GM21360 (cell line): Measurements from ENCODE around the gene C6orf132.

Experiments used
- ATAC-seq: cut with Tn5 transposase; IDR thresholded peaks from one replicate; pipeline ENCODE4 v1.9.1; 2021; ENCODE audit warnings: mild to moderate bottlenecking, moderate library complexity; ENCODE audit not compliant: unreplicated experiment

The C6orf132 gene

GRCh38 chr6:42078386-42078785, 64.0 kb downstream of the C6orf132 start:
- no peak for ATAC-seq

- no peak for ATAC-seq
These were observed 67.1 kb downstream of the C6orf132 start for GRCh38 chr6:42075159-42075838.

GRCh38 chr6:42073287-42073686, 69.1 kb downstream of the C6orf132 start:
- ATAC-seq, result no peak

- no peak for ATAC-seq
These were observed 70.4 kb downstream of the C6orf132 start for GRCh38 chr6:42071881-42072583.

- ATAC-seq, result no peak
These were observed 73.4 kb downstream of the C6orf132 start for GRCh38 chr6:42068872-42069522.

GRCh38 chr6:42068173-42068572, 74.2 kb downstream of the C6orf132 start:
- no peak for ATAC-seq

GRCh38 chr6:42066156-42066675, 76.2 kb downstream of the C6orf132 start:
- no peak for ATAC-seq

- no peak for ATAC-seq
These were observed 82.7 kb downstream of the C6orf132 start for GRCh38 chr6:42059743-42060142.

GRCh38 chr6:42053601-42054000, 88.8 kb downstream of the C6orf132 start:
- ATAC-seq, result no peak

- no peak for ATAC-seq
These were observed 91.2 kb downstream of the C6orf132 start for GRCh38 chr6:42051268-42051653.
